Thoracic aorta (tissue), 2 donors: ENCODE measurements around the gene IGLL5. TPM values are rescaled to one million over a fixed set of nuclear protein-coding genes. Genes with fewer than 3 reads are reported as not detected.

Experiments used
- ATAC-seq: fragments of 150-250 bp; one replicate; pipeline ENCODE4 v1.8.0; 2017; ENCODE audit warnings: low read depth; ENCODE audit not compliant: insufficient number of reproducible peaks, low FRiP score
- DNase-seq: peaks from one replicate; pipeline ENCODE4 v3.0.0-alpha.2; 2020; ENCODE audit warnings: low spot score
- H3K27ac ChIP-seq, 2 donors: fragments of 200-600 bp; sonication (generic); 1 replicate in 1 of 2; 2 replicates in 1 of 2; pipeline ENCODE4 v1.5.1; 2016; ENCODE audit warnings: mild to moderate bottlenecking in 2 of 2, moderate library complexity in 2 of 2
- H3K27me3 ChIP-seq: fragments of 200-600 bp; sonication (generic); replicated peaks from 2 replicates; pipeline ENCODE4 v1.6.0; 2016; ENCODE audit warnings: mild to moderate bottlenecking; ENCODE audit not compliant: insufficient read depth
- H3K36me3 ChIP-seq: fragments of 200-600 bp; sonication (generic); one replicate; pipeline ENCODE4 v1.5.1; 2016
- H3K4me1 ChIP-seq, 2 donors: fragments of 200-600 bp; sonication (generic); 1 replicate in 1 of 2; 2 replicates in 1 of 2; pipeline versions ENCODE4 v1.5.1 to v1.6.0; 2016; ENCODE audit warnings: low read depth in 2 of 2, mild to moderate bottlenecking in 1 of 2; ENCODE audit not compliant: control insufficient read depth in 1 of 2
- H3K4me3 ChIP-seq: fragments of 200-600 bp; sonication (generic); 2 replicates; pipeline ENCODE4 v1.5.1; 2016; ENCODE audit warnings: mild to moderate bottlenecking
- H3K9me3 ChIP-seq: fragments of 200-600 bp; sonication (generic); 2 replicates; pipeline ENCODE4 v1.5.1; 2016
- total RNA-seq, 2 donors: library from RNA; depleted of rRNA; stranded (reverse); fragments of >200 nt; gene quantifications; one replicate each; pipeline versions ENCODE4 v1.1.0 to v1.2.3, GENCODE V29; 2016
- TF ChIP-seq, protein P1 (sequence below): fragments of 200-600 bp; sonication (generic); IDR thresholded peaks from one replicate; pipeline ENCODE4 v1.5.1; 2019; ENCODE audit warnings: antibody characterized with exemption

IGLL5 gene
- total RNA-seq, 2 donors from 2014 or later = 4.3 TPM; not detected in 1

DNA sequence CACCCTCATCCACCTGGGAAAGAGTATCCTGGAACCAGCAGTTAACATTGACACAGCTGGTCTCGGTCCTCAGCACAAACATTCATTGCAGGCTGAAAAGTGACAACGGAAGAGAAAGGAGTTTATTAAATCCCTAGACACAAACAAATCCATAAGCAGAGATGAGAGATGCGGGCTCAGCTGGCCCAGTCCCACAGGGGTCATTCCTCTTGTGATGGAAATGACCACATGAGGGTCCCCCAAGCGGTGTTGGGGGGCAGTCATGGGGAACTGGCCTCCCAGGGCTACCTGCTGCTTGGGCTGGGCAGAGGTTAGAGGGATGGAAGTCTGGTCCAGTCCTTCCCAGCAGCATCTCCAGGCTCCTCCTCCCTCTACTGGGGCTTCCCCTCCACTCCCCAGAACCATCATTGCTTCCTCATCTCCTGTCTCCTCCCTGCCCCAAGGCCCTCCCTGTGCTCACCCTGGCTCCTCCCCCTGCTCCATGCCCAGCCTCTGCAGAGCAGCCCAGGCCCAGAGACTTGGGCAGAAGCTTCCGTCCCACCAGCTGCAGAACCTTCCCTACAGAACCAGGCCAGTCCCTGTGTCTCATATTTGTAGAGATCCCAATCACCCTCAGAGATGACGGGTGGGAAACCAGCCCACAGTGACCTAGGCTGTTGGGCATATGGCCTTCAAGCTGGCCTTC lies 5.4 kb upstream of the IGLL5 start:
- no peak for ATAC-seq
- TF ChIP-seq, protein P1, sequence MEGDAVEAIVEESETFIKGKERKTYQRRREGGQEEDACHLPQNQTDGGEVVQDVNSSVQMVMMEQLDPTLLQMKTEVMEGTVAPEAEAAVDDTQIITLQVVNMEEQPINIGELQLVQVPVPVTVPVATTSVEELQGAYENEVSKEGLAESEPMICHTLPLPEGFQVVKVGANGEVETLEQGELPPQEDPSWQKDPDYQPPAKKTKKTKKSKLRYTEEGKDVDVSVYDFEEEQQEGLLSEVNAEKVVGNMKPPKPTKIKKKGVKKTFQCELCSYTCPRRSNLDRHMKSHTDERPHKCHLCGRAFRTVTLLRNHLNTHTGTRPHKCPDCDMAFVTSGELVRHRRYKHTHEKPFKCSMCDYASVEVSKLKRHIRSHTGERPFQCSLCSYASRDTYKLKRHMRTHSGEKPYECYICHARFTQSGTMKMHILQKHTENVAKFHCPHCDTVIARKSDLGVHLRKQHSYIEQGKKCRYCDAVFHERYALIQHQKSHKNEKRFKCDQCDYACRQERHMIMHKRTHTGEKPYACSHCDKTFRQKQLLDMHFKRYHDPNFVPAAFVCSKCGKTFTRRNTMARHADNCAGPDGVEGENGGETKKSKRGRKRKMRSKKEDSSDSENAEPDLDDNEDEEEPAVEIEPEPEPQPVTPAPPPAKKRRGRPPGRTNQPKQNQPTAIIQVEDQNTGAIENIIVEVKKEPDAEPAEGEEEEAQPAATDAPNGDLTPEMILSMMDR = no peak
- Histone ChIP-seq H3K4me1 (no peaks in the 10 kb centered on the region), H3K27me3 (no peaks in the 10 kb centered on the region), H3K9me3 (no peaks in the 10 kb centered on the region), H3K36me3 (no peaks in the 10 kb centered on the region), H3K4me3 (no peak overlapping the region), H3K27ac (no peak overlapping the region)
- no peak for DNase-seq

- TF ChIP-seq, protein P1 = no peak
- Histone ChIP-seq H3K36me3 (no peaks in the 10 kb centered on the region), H3K4me1 (no peaks in the 10 kb centered on the region), H3K9me3 (no peaks in the 10 kb centered on the region), H3K27ac (no peak overlapping the region), H3K27me3 (no peaks in the 10 kb centered on the region), H3K4me3 (no peak overlapping the region)
- no peak for DNase-seq
- ATAC-seq = no peak
Measured at GRCh38 chr22:22883090-22883727, 4.4 kb upstream of the IGLL5 start.

DNA sequence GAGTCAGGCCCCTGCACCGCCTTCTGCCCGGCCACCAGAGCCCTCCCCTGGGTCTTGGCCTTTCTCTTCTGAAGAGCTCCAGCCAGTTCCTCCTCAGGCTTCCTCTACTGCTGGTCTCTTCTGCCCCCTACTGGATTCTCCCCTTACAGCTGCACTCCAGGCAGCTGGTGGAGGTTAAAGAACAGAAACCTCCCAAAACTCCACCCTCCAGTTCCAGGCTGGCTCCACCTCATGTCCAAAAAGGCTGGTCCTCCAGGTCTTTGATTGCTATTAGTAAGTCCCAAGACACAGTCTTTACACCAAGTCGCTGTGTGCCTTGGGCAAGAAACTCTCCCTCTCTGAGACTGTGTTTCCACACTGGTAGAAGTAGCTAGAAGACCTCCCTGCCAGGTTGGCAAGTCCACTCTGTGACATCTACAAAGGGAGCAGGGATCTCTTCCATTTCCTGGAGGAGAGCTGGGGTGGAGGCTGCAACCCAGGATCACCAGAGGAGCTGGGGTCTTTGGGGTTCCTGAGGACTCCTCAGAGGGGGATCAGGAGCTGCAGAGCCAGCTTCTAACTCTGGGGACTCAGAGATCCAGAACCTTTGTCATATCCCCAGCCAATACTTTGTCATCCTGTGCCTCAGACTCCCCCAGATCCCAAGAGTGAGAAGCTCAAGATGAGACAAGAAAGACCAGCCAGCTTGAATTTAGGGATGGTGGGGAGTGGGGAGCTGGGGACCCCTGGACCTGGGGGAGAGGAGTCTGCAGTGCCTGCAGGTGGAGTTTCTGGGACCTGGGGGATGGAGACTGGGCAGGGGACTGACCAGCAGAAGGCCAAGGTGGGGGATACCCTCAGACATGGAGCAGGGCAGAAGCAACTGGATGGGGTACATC lies 3.4 kb upstream of the IGLL5 start:
- TF ChIP-seq, protein P1 = no peak
- no peak for ATAC-seq

DNA sequence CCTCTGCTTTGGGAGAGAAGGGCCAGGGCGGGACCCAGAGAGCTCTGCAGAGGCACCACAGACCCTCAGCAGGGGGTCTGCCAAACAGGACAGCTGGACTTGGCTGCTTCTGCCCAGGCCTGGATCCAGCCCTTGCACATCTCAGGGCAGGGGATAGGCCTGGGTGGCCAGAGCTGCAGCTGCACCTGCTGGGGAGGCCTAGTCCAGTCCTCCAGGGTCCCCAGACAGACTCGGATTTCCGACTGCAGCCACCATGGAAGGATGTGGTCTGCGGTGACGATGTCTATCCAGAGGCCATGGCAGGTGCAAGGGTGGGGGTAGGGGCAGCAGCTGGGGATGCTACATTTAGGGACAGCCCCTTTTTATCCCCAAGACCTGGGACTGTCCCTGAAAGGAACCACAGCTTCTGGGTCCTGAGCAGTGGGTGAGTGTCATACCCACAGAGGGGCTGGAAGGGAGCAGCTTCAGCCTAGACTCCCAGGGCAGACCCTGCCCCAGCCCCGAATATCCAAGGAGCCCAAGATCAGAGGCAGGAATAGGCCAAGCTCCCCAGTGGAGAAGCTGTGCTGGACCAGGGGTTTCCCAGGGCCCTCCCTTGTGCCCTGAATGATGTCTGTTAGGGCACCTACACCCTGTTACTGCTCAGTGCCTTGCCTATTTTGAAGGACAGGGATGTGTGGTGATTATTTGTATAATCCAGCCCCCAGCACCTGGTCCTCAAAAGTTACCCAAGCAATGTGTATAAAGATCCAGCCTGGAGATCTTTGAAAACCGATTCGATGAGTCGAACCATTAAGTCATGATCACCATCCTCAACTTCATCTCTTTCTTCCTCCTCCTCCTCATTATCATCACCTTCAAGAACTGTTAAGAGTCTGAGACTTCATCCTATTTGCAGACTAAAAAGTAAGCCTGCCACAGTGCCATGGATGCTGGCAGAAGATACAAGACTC lies 2.5 kb upstream of the IGLL5 start:
- Histone ChIP-seq H3K9me3 (no peaks in the 10 kb centered on the region), H3K4me1 (no peaks in the 10 kb centered on the region), H3K4me3 (no peak overlapping the region), H3K27ac (no peak overlapping the region), H3K27me3 (no peaks in the 10 kb centered on the region), H3K36me3 (no peaks in the 10 kb centered on the region)
- DNase-seq (no peak), ATAC-seq (no peak)
- TF ChIP-seq, protein P1 = no peak

More for the DNA sequence above, 3.4 kb upstream of the IGLL5 start:
- Histone ChIP-seq H3K4me3 (no peak overlapping the region), H3K36me3 (no peaks in the 10 kb centered on the region), H3K27me3 (no peaks in the 10 kb centered on the region), H3K4me1 (no peaks in the 10 kb centered on the region), H3K9me3 (no peaks in the 10 kb centered on the region), H3K27ac (no peak overlapping the region)
- DNase-seq = no peak
